HEK293 (cell line): ENCODE data around the gene SPOUT1.

Experiments
- CTCF ChIA-PET: fragments of 350-600 bp; formaldehyde crosslinking; extraction: SDS; loops from one replicate; lab custom pipeline; 2021; ENCODE audit warnings: antibody characterized with exemption; lab: Yijun Ruan, JAX
- POLR2A ChIA-PET: fragments of 300-600 bp; formaldehyde crosslinking; extraction: SDS; loops from one replicate; lab custom pipeline; 2020; ENCODE audit warnings: antibody characterized with exemption, inconsistent platforms; lab: Yijun Ruan, JAX
- H3K27ac ChIP-seq: fragments of 200-500 bp; sonication (Bioruptor generic); 2 replicates; pipeline ENCODE4 v1.5.1; 2014; ENCODE audit warnings: low read depth, low read length, control low read depth, inconsistent platforms; ENCODE audit errors: extremely low read depth
- H3K36me3 ChIP-seq, 2 experiments: fragments of 200-500 bp in 1 of 2; sonication (Bioruptor generic) in 1 of 2; 1 replicate in 1 of 2; 2 replicates in 1 of 2; pipeline ENCODE4 v1.5.1; 2014 to 2017; ENCODE audit warnings: inconsistent platforms in 2 of 2, low read length in 2 of 2; ENCODE audit not compliant: control insufficient read depth in 2 of 2, insufficient read depth in 1 of 2
- H3K4me1 ChIP-seq: fragments of 200-500 bp; sonication (Bioruptor generic); 2 replicates; pipeline ENCODE4 v1.5.1; 2014; ENCODE audit warnings: mild to moderate bottlenecking, low read length, inconsistent platforms; ENCODE audit not compliant: control insufficient read depth, insufficient read depth
- H3K4me3 ChIP-seq: 2 replicates; pipeline ENCODE4 v1.5.1; 2011; ENCODE audit warnings: low read depth, mild to moderate bottlenecking, control low read depth, low read length, moderate library complexity
- H3K9me3 ChIP-seq: fragments of 200-500 bp; sonication (Bioruptor generic); 2 replicates; pipeline ENCODE4 v1.5.1; 2014; ENCODE audit warnings: low read depth, low read length, inconsistent platforms; ENCODE audit not compliant: control insufficient read depth, insufficient read depth
- BCL11A ChIP-seq: fragments of 450-650 bp; formaldehyde crosslinking; IDR thresholded peaks from 2 replicates; pipeline ENCODE4 v1.5.1; 2016; ENCODE audit warnings: low read depth, missing biosample characterization, missing genetic modification characterization
- BCL11B ChIP-seq: fragments of 450-650 bp; formaldehyde crosslinking; IDR thresholded peaks from 2 replicates; pipeline ENCODE4 v1.5.1; 2016; ENCODE audit warnings: low read depth, missing biosample characterization, missing genetic modification characterization
- GLI2 ChIP-seq: fragments of 450-650 bp; formaldehyde crosslinking; IDR thresholded peaks from 2 replicates; pipeline ENCODE4; 2017; ENCODE audit warnings: missing biosample characterization, missing genetic modification characterization, low read depth, borderline replicate concordance
- HIC1 ChIP-seq: fragments of 450-650 bp; formaldehyde crosslinking; IDR thresholded peaks from 2 replicates; pipeline ENCODE4 v1.5.1; 2016; ENCODE audit warnings: missing biosample characterization, missing genetic modification characterization
- HOXC10 ChIP-seq: sonication (generic); formaldehyde crosslinking; IDR thresholded peaks from 2 replicates; pipeline ENCODE4 v1.8.1; 2023; ENCODE audit warnings: mild to moderate bottlenecking, missing genetic modification reagents
- KLF8 ChIP-seq: fragments of 450-650 bp; formaldehyde crosslinking; IDR thresholded peaks from 2 replicates; pipeline ENCODE4 v1.5.1; 2016; ENCODE audit warnings: missing biosample characterization, missing genetic modification characterization
- OSR2 ChIP-seq: fragments of 450-650 bp; formaldehyde crosslinking; IDR thresholded peaks from 2 replicates; pipeline ENCODE4 v1.5.1; 2016; ENCODE audit warnings: missing biosample characterization, missing genetic modification characterization
- PRDM6 ChIP-seq: fragments of 450-650 bp; formaldehyde crosslinking; IDR thresholded peaks from 2 replicates; pipeline ENCODE4 v1.5.1; 2017; ENCODE audit warnings: missing biosample characterization, missing genetic modification characterization
- REPIN1 ChIP-seq: fragments of 450-650 bp; formaldehyde crosslinking; IDR thresholded peaks from 2 replicates; pipeline ENCODE4 v1.5.1; 2017; ENCODE audit warnings: missing biosample characterization, missing genetic modification characterization, low read depth
- TCF7L2 ChIP-seq: IDR thresholded peaks from 2 replicates; pipeline ENCODE4 v1.6.1; 2011; ENCODE audit warnings: low read depth, mild to moderate bottlenecking, inconsistent platforms, low read length, moderate library complexity, borderline replicate concordance
- ZFHX2 ChIP-seq: fragments of 450-650 bp; formaldehyde crosslinking; conservative IDR thresholded peaks from 2 replicates; pipeline ENCODE4 v1.5.1; 2016; ENCODE audit warnings: missing biosample characterization, missing genetic modification characterization
- ZFP37 ChIP-seq: fragments of 450-650 bp; formaldehyde crosslinking; IDR thresholded peaks from 2 replicates; pipeline ENCODE4 v1.5.1; 2016; ENCODE audit warnings: missing biosample characterization, missing genetic modification characterization
- ZNF121 ChIP-seq: fragments of 450-650 bp; formaldehyde crosslinking; IDR thresholded peaks from 2 replicates; pipeline ENCODE4 v1.5.1; 2016; ENCODE audit warnings: missing biosample characterization, missing genetic modification characterization
- ZNF138 ChIP-seq: fragments of 450-650 bp; formaldehyde crosslinking; IDR thresholded peaks from 2 replicates; pipeline ENCODE4 v1.5.1; 2016; ENCODE audit warnings: missing biosample characterization, missing genetic modification characterization, borderline replicate concordance
- ZNF146 ChIP-seq: fragments of 450-650 bp; formaldehyde crosslinking; IDR thresholded peaks from 2 replicates; pipeline ENCODE4 v1.5.1; 2016; ENCODE audit warnings: missing biosample characterization, missing genetic modification characterization
- ZNF157 ChIP-seq: fragments of 450-650 bp; formaldehyde crosslinking; IDR thresholded peaks from 2 replicates; pipeline ENCODE4 v1.5.1; 2016; ENCODE audit warnings: missing biosample characterization, missing genetic modification characterization
- ZNF23 ChIP-seq: fragments of 450-650 bp; formaldehyde crosslinking; IDR thresholded peaks from 2 replicates; pipeline ENCODE4 v1.5.1; 2016; ENCODE audit warnings: missing biosample characterization, missing genetic modification characterization, borderline replicate concordance
- ZNF239 ChIP-seq: fragments of 450-650 bp; formaldehyde crosslinking; IDR thresholded peaks from 2 replicates; pipeline ENCODE4 v1.5.1; 2016; ENCODE audit warnings: missing biosample characterization, missing genetic modification characterization
- ZNF24 ChIP-seq: fragments of 450-650 bp; formaldehyde crosslinking; IDR thresholded peaks from 2 replicates; pipeline ENCODE4 v1.5.1; 2016; ENCODE audit warnings: missing biosample characterization, missing genetic modification characterization
- ZNF292 ChIP-seq: fragments of 450-650 bp; formaldehyde crosslinking; IDR thresholded peaks from 2 replicates; pipeline ENCODE4 v1.5.1; 2016; ENCODE audit warnings: low read depth, missing biosample characterization, missing genetic modification characterization, borderline replicate concordance
- ZNF366 ChIP-seq: fragments of 450-650 bp; formaldehyde crosslinking; conservative IDR thresholded peaks from 2 replicates; pipeline ENCODE4 v1.5.1; 2016; ENCODE audit warnings: missing biosample characterization, missing genetic modification characterization
- ZNF398 ChIP-seq: fragments of 450-650 bp; formaldehyde crosslinking; IDR thresholded peaks from 2 replicates; pipeline ENCODE4 v1.5.1; 2017; ENCODE audit warnings: missing biosample characterization, missing genetic modification characterization
- ZNF423 ChIP-seq: fragments of 450-650 bp; formaldehyde crosslinking; IDR thresholded peaks from 2 replicates; pipeline ENCODE4 v1.5.1; 2016; ENCODE audit warnings: missing biosample characterization, missing genetic modification characterization
- ZNF501 ChIP-seq: fragments of 450-650 bp; formaldehyde crosslinking; IDR thresholded peaks from 2 replicates; pipeline ENCODE4 v1.5.1; 2016; ENCODE audit warnings: missing biosample characterization, missing genetic modification characterization
- ZNF510 ChIP-seq: fragments of 450-650 bp; formaldehyde crosslinking; IDR thresholded peaks from 2 replicates; pipeline ENCODE4 v1.5.1; 2018; ENCODE audit warnings: mild to moderate bottlenecking, missing genetic modification characterization, missing biosample characterization; ENCODE audit not compliant: insufficient replicate concordance
- ZNF596 ChIP-seq: fragments of 450-650 bp; IDR thresholded peaks from 2 replicates; pipeline ENCODE4 v1.5.0; 2018; ENCODE audit warnings: missing biosample characterization, mild to moderate bottlenecking, missing genetic modification characterization, moderate library complexity
- ZNF600 ChIP-seq: fragments of 450-650 bp; formaldehyde crosslinking; IDR thresholded peaks from 2 replicates; pipeline ENCODE4 v1.5.1; 2016; ENCODE audit warnings: missing biosample characterization, missing genetic modification characterization
- ZNF610 ChIP-seq: fragments of 450-650 bp; formaldehyde crosslinking; IDR thresholded peaks from 2 replicates; pipeline ENCODE4 v1.5.1; 2016; ENCODE audit warnings: missing biosample characterization, missing genetic modification characterization, borderline replicate concordance
- ZNF629 ChIP-seq: fragments of 450-650 bp; formaldehyde crosslinking; IDR thresholded peaks from 2 replicates; pipeline ENCODE4 v1.5.1; 2017; ENCODE audit warnings: missing biosample characterization, missing genetic modification characterization
- ZNF776 ChIP-seq: fragments of 450-650 bp; formaldehyde crosslinking; IDR thresholded peaks from 2 replicates; pipeline ENCODE4 v1.5.0; 2017; ENCODE audit warnings: missing biosample characterization, missing genetic modification characterization, borderline replicate concordance
- ZSCAN16 ChIP-seq: fragments of 450-650 bp; formaldehyde crosslinking; IDR thresholded peaks from 2 replicates; pipeline ENCODE4 v1.5.1; 2016; ENCODE audit warnings: missing biosample characterization, missing genetic modification characterization
- TF ChIP-seq, protein P1 (sequence below): fragments of 450-650 bp; formaldehyde crosslinking; IDR thresholded peaks from 2 replicates; pipeline ENCODE4 v1.5.1; 2016; ENCODE audit warnings: missing biosample characterization, missing genetic modification characterization

SPOUT1 gene

DNA sequence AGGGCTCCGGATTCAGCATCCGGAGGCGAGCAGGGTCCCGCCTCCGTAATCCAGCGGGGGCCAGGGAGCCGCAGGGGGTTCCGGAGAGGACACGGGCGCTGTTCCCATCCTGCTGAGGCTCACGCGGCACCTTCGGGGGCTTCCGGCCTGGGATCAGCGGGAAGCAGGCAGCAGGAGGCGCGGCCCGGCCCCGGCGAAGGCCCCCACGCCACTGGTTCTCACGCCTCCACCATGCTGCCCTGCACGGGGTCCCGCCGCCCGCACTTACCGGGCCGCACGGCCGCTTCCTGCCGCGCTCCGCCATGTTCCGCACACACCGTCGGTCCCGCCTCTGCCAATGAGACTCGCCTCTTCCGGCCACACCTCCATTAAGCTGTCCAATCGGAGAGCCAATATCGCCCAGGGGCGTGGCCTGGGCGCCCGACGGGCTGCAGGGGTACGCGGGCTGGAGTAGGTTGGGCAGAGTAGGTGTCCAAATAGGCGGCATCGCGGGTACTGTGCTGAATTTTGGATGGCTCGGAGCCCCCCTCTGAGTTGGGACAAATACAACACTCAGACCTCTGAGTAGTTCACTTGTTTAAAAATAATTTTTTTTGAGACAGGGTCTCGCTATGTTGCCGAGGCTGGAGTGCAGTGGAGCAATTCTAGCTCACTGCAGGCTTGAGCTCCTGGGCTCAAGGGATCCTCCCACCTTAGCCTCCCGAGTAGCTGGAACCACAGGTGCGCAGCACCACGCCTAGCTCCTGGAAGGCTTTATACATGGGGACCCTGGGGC is at the start of gene SPOUT1:
Gene SPOUT1 (minus strand): TSS at position 318 of the 775 bp plus-strand sequence. CDS start 14 bp downstream, at position 304.
- ChIA-PET CTCF (interaction anchor here (0.7 to 1.3 kb wide), 5 partner anchors 10 to 99 kb away, joined by 3 to 7 read pairs (median 3); partner anchors contain the start of gene ENDOG), POLR2A (interaction anchor here (0.6 to 5.4 kb wide), 17 partner anchors 9 to 1188 kb away, joined by 3 to 94 read pairs (median 4); partner anchors contain the start of genes ENDOG, GOLGA2, KYAT1 and SWI5)
- Histone ChIP-seq H3K9me3 (no peaks in the 10 kb centered on the region), H3K4me3 (peak within 1 kb of the TSS; percentile 86), H3K27ac (peak within 1 kb of the TSS; percentile 63; the same call in 1 of the 2 replicates), H3K36me3 (peaks cover 8 to 43% of the 10 kb centered on the region in 2 experiments; a peak in 2 of 3 replicates), H3K4me1 (no peaks in the 10 kb centered on the region)
- peak; percentile 70; the same call in 1 of the 2 replicates for TF ChIP-seq ZFP37
- TF ChIP-seq REPIN1 (tag by site-specific recombination): no peak
- peak; percentile 93 for TF ChIP-seq ZFHX2 (tag by site-specific recombination)
- no peak for TF ChIP-seq TCF7L2
- TF ChIP-seq ZNF146: peak; percentile 28; the same call in 1 of the 2 replicates
- no peak for TF ChIP-seq ZNF776 (tag by site-specific recombination)
- TF ChIP-seq, protein P1, sequence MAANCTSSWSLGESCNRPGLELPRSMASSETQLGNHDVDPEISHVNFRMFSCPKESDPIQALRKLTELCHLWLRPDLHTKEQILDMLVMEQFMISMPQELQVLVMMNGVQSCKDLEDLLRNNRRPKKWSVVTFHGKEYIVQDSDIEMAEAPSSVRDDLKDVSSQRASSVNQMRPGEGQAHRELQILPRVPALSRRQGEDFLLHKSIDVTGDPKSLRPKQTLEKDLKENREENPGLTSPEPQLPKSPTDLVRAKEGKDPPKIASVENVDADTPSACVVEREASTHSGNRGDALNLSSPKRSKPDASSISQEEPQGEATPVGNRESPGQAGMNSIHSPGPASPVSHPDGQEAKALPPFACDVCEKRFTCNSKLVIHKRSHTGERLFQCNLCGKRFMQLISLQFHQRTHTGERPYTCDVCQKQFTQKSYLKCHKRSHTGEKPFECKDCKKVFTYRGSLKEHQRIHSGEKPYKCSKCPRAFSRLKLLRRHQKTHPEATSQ (tag by site-specific recombination): 0 out of 2 replicates have a peak, but pooled peaks have one; percentile 64
- no peak for TF ChIP-seq ZNF423 (tag by site-specific recombination)
- TF ChIP-seq BCL11A (tag by site-specific recombination): no peak
- TF ChIP-seq ZNF121 (tag by site-specific recombination): no peak
- no peak for TF ChIP-seq ZSCAN16 (tag by site-specific recombination)
- peak; percentile 92 for TF ChIP-seq HIC1 (tag by site-specific recombination)
- no peak for TF ChIP-seq ZNF510
- TF ChIP-seq OSR2: no peak
- no peak for TF ChIP-seq ZNF157 (tag by site-specific recombination)
- TF ChIP-seq BCL11B (tag by site-specific recombination): no peak
- no peak for TF ChIP-seq ZNF24 (tag by site-specific recombination)
- TF ChIP-seq KLF8 (tag by site-specific recombination): peak; percentile 94
- TF ChIP-seq ZNF629 (tag by site-specific recombination): peak; percentile 52; the same call in 1 of the 2 replicates
- no peak for TF ChIP-seq ZNF398
- no peak for TF ChIP-seq GLI2 (tag by site-specific recombination)
- no peak for TF ChIP-seq ZNF23 (tag by site-specific recombination)
- no peak for TF ChIP-seq PRDM6 (tag by site-specific recombination)
- TF ChIP-seq ZNF596: no peak
- no peak for TF ChIP-seq ZNF138 (tag by site-specific recombination)
- no peak for TF ChIP-seq HOXC10 (CRISPR knock-in tag)
- peak; percentile 87 for TF ChIP-seq ZNF600 (tag by site-specific recombination)
- TF ChIP-seq ZNF239 (tag by site-specific recombination): no peak
- TF ChIP-seq ZNF366: no peak
- TF ChIP-seq ZNF610 (tag by site-specific recombination): no peak; the same call in 1 of the 2 replicates
- no peak for TF ChIP-seq ZNF292 (tag by site-specific recombination)
- TF ChIP-seq ZNF501 (tag by site-specific recombination): peak; percentile 92
